Measurements from ENCODE around the gene ATXN8OS. TPM values are rescaled to one million over a fixed set of nuclear protein-coding genes. Genes with fewer than 3 reads are reported as not detected.
"Not testable (repeated sequence)": the region's sequence is repeated elsewhere in the genome, so short reads cannot be mapped to it uniquely, and the experiment has no call there.

ATXN8OS gene
- not detected in 2 replicates for total RNA-seq (2014; rRNA removed; shearing (Covaris generic))

DNA sequence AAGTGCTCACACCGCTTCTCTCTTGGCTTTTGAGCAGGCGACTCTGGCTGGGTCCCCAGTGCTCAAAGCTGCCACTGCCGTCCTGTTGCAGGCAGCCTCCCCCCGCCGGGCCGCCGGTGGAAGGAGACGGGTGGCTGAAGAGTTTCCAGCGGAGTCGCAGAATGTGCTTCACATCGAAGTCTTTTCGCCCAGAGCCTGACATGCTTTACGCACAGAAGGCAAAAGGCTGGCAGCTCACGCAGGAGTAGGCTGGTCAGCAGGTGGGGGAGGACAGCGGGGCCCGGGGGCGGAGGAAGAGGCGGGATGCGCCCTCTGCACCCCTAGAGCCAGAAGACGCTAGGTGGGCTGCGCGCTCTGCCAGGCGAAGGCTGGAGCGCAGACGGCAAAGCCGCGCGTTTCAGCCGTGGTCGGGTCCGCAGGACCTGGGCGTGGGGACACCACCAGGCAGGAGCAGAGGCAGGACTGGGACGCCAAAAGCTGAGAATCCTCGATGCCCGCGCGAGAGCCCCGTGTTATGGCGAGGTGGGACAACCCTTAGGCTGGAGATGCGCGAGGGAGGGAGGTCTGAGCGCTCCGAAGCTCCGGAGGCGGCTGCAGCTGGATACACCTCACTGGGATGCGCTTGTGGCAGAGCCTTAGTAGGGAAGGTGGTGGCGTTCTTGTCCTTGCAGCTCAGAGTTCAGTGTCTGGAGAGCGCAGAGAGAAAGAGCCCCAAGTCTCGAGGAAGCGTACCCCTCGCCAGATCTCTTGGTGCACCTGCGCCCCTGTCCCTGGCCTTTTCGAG, at the start of gene ATXN8OS:
TSS of gene ATXN8OS (plus strand) at position 329 of the 784 bp plus-strand sequence.
- Histone ChIP-seq H3K27me3 (ENCODE audit: control insufficient read depth, insufficient read depth, low read length) (peaks cover 40% of the 10 kb centered on the region), H3K36me3 (replicated peaks; ENCODE audit: control insufficient read depth, insufficient read depth, low read length) (no peaks in the 10 kb centered on the region), H3K4me3 (ENCODE audit: insufficient read depth, low read depth, low read length) (peak within 1 kb of the TSS; percentile 38)
- DNase-seq = peak; percentile 50

DNA sequence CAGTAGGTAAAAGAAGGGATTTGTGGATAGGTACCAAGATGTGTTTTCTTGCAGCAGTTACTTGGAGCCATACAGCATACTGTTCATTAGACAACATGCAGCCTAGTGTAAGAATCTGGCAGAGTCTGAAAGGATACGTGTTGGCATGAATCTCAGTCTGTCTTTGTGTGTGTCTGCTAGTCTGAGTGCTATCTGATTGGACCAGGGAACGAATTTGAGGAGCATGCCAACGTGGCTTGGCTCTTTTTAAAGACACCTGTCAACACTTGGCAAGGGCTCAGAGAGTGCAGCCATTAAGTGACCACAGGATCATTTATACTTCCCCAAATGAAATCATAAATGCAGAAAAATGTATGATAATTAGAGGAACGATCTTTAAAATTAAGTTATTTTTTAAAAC, 27.6 kb upstream of the ATXN8OS start:
- Histone ChIP-seq H3K4me3 (ENCODE audit: insufficient read depth, low read depth, low read length) (no peak overlapping the region), H3K27me3 (ENCODE audit: control insufficient read depth, insufficient read depth, low read length) (no peaks in the 10 kb centered on the region), H3K36me3 (replicated peaks; ENCODE audit: control insufficient read depth, insufficient read depth, low read length) (no peaks in the 10 kb centered on the region)
- DNase-seq = no peak

DNA sequence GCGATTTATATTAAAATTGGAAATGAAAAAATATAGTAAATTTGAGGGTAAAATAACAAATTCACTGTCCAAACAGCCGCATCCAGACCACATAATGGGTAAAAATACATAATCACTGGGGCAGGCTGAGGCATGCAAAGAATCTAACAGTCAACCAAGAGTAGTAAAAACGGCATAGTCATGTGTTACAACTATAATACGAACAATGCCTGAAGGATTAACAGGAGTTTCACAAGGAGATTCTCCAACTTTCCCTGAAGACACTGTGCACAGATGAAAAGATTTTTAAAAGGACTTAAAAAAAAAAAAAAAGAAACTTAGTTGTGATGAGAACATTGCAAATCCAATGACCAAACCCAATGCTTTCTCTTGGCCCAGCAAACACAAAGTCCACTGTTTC, 20.4 kb upstream of the ATXN8OS start:
- Histone ChIP-seq H3K27me3 (ENCODE audit: control insufficient read depth, insufficient read depth, low read length) (no peaks in the 10 kb centered on the region), H3K36me3 (replicated peaks; ENCODE audit: control insufficient read depth, insufficient read depth, low read length) (no peaks in the 10 kb centered on the region), H3K4me3 (ENCODE audit: insufficient read depth, low read depth, low read length) (no peak overlapping the region)
- DNase-seq = no peak

DNA sequence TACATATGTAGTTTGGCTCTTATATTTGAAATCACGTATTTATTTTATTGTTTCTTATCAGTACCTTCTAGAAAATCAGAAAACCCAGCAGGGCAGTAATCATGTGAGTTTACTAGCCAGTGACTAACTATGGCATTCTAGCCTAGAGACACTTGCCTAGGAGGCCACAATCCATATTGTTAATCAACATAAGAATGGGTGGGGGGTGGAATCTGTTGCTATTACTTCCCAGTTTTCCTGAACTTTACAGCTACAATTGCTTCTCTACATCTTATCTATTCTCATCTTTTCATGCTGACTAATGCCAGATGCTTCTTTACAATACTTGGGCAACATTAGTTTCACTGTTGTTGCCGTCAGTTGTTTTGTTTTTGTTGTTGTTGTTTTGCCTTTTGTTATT, 18.7 kb upstream of the ATXN8OS start:
- DNase-seq = peak; percentile 17
- Histone ChIP-seq H3K36me3 (replicated peaks; ENCODE audit: control insufficient read depth, insufficient read depth, low read length) (no peaks in the 10 kb centered on the region), H3K27me3 (ENCODE audit: control insufficient read depth, insufficient read depth, low read length) (no peaks in the 10 kb centered on the region), H3K4me3 (ENCODE audit: insufficient read depth, low read depth, low read length) (no peak overlapping the region)

DNA sequence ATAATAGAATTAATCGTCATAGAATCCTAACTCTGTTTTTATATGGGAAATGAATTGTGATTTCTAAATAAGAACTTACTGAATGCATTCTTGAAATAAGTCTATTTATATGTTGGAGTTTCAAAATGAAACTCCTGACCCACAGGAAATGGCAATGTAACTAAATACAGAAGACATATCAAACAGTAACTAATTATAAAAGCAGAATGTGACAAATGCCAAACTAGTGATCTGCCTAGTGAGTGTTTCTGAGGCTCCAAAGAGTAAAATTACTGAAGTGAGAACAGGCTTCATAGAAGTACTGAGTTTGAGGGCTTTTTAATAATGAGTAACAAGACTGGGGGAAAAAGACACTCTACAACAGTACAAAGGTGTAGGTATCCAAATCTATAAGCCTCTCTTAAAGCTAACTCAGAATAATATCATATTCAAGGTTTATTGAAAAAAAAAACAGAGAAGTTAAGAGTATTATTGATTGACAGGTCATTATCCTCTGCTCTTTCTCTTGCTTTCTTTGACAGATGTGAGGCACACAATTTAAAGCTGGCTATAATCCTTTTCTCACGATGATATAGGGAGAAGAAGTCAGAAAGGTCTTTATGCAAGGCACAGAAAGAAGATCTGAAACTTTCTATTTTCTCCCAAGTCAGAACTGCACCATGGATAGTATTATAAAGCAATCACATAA, 17.4 kb upstream of the ATXN8OS start:
- no peak for DNase-seq
- no peak overlapping the region for H3K4me3 ChIP-seq (ENCODE audit: insufficient read depth, low read depth, low read length)
- H3K27me3 ChIP-seq (ENCODE audit: control insufficient read depth, insufficient read depth, low read length) = no peaks in the 10 kb centered on the region
- no peaks in the 10 kb centered on the region for H3K36me3 ChIP-seq (replicated peaks; ENCODE audit: control insufficient read depth, insufficient read depth, low read length)

DNA sequence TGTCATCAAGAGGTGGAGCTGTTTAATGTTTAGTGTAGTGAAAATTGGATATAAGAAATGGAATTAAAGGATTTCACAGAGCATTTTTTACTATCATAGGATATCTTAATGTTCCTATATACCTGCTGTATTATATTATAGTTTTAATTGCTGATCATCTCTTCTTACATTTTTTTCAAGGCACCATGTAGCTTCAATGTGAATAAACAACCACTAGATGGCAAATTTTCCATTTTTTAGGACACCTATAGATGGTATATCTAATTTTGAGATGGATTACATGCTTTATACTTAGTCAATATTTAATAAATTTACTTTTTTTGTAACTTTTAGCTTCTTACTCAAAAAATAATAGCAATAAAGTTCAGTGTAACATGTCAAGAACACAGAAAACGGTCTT, 9.0 kb upstream of the ATXN8OS start:
- no peak for DNase-seq
- H3K27me3 ChIP-seq (ENCODE audit: control insufficient read depth, insufficient read depth, low read length) = no peaks in the 10 kb centered on the region

DNA sequence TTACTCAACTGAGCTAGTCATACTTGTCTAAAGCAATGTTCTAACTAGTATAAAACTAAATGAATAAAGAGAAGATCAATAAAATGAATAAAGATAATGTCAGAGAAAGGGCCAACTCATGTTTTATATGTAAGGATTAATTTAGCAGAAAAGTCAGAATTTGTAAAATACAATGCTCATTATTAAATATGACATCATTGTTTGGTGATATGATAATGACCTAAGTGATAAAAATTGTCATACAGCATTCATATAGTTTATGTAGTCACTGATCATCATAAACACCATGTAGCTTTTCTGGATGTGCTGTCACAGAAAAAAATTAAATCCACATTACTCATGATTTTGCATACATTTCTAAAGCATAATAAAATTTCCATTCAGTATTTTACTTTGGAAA, 3.1 kb upstream of the ATXN8OS start:
- no peak overlapping the region for H3K4me3 ChIP-seq (ENCODE audit: insufficient read depth, low read depth, low read length)
- H3K27me3 ChIP-seq (ENCODE audit: control insufficient read depth, insufficient read depth, low read length) = peaks cover 40% of the 10 kb centered on the region
- no peaks in the 10 kb centered on the region for H3K36me3 ChIP-seq (replicated peaks; ENCODE audit: control insufficient read depth, insufficient read depth, low read length)
- no peak for DNase-seq

More for the DNA sequence above, 9.0 kb upstream of the ATXN8OS start:
- no peaks in the 10 kb centered on the region for H3K36me3 ChIP-seq (replicated peaks; ENCODE audit: control insufficient read depth, insufficient read depth, low read length)
- H3K4me3 ChIP-seq (ENCODE audit: insufficient read depth, low read depth, low read length) = no peak overlapping the region

DNA sequence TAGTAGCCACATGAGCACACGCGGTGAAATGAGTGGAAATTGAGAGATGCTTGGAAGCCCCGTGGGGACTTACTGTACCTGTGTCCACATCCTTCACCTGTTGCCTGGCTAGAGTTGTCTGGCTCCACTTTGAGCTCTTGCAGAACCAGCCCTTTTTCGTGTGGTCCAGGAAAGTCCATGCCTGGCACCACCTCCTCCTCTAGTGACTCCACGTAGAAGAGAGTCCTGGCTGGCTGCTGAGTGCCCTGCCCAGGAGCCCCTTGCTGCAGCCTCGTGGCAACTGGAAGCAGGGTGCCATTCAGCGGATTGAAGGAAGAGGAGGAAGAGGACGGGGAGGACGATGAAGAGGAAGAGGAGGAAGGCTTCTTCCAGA, 515 bp upstream of the ATXN8OS start:
- Histone ChIP-seq H3K36me3 (replicated peaks; ENCODE audit: control insufficient read depth, insufficient read depth, low read length) (no peaks in the 10 kb centered on the region), H3K27me3 (ENCODE audit: control insufficient read depth, insufficient read depth, low read length) (peaks cover 40% of the 10 kb centered on the region), H3K4me3 (ENCODE audit: insufficient read depth, low read depth, low read length) (peak overlapping the region; percentile 38; the same call in 1 of the 2 replicates)
- DNase-seq = no peak

DNA sequence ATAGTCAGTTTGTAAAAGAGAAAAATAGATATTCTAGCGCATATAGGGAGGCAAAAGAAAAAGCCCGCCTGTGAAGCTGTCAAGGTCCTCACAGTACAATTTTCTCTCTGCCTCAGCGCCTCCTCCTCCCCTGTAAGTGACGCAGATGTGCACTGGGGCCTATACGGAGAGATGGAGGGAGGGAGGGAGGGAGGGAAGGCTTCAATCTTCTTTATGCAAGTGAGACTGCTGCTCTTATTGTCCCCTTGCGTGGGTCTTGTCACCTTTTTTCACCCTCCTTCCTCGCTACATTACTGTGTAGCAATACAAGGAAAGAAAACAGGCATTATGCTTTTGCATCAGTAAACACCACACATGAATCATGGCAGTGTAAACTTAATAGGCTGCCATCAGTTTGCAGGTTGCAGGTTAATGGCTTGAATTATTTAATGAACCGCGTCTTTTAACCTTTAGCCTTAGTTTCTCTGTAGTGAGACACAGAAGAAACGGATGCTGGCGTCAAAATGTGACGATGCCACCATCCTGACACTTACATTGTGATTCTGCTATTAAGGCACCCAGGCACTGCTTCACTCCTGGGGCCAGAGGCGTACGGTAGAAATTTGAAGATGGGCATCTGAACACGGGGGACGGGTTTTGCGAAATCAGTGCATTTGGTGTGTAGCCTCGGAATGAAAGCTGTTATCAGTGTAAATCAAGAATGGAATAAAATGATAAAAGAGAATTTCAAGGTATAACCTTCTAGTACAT, 905 bp downstream of the ATXN8OS start, which contains the start of gene KLHL1:
TSS of gene KLHL1 (minus strand) at position 97 of the 750 bp plus-strand sequence. CDS start 753 bp downstream, outside the sequence.
- peaks cover 40% of the 10 kb centered on the region for H3K27me3 ChIP-seq (ENCODE audit: control insufficient read depth, insufficient read depth, low read length)

DNA sequence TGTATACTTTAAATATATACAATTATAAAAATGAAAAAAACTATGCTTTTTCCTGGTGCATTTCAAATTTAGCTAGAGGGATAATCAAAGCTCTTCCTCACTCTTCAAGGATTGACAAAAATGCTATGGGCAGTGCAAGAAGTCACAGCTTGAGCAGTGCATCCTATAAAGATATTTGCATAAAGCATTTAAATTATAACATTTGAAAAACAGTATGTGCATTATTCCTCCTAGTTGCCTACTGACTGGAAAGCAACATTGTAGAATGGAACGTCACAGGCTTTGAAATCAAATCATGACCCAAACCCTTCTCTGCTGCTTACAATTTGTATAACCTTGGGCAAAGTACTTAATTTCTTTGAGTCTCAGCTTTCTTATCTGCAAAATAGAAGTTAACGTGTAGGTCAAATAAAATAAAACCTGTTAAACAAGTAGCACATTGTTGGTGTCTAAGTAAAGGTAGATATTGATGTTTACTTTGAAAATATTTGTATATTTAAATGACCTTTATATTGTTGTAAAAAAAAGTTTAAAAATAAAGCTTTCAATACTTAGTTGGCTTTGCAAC, 9.8 kb downstream of the ATXN8OS start:
- Histone ChIP-seq H3K36me3 (replicated peaks; ENCODE audit: control insufficient read depth, insufficient read depth, low read length) (no peaks in the 10 kb centered on the region), H3K27me3 (ENCODE audit: control insufficient read depth, insufficient read depth, low read length) (no peaks in the 10 kb centered on the region), H3K4me3 (ENCODE audit: insufficient read depth, low read depth, low read length) (no peak overlapping the region)
- no peak for DNase-seq

More for the DNA sequence above, 905 bp downstream of the ATXN8OS start, which contains the start of gene KLHL1:
- peak; percentile 2 for DNase-seq
- Histone ChIP-seq H3K36me3 (replicated peaks; ENCODE audit: control insufficient read depth, insufficient read depth, low read length) (no peaks in the 10 kb centered on the region), H3K4me3 (ENCODE audit: insufficient read depth, low read depth, low read length) (peak within 1 kb of the TSS; percentile 38)

DNA sequence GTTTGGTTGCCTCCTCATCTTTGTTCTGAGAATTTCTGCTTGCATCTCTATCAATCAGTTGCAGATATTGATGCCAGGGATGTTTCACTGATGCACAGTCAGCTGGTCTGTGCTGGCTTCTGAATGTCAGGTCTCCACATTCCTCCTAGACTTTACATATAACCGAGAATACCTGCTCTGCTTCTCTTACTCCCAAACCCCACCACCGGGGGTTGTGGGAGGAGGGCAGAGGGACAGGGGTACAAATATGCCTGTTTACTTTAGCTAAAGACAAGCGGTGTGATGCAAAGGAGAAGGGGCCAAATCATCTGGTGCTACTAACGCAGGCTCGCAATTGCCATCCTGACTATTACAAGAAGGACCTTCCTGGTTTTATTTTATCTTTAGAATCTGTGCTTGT, 18.1 kb downstream of the ATXN8OS start:
- H3K4me3 ChIP-seq (ENCODE audit: insufficient read depth, low read depth, low read length) = no peak overlapping the region
- H3K27me3 ChIP-seq (ENCODE audit: control insufficient read depth, insufficient read depth, low read length) = no peaks in the 10 kb centered on the region
- H3K36me3 ChIP-seq (replicated peaks; ENCODE audit: control insufficient read depth, insufficient read depth, low read length) = no peaks in the 10 kb centered on the region
- peak; percentile 2 for DNase-seq

DNA sequence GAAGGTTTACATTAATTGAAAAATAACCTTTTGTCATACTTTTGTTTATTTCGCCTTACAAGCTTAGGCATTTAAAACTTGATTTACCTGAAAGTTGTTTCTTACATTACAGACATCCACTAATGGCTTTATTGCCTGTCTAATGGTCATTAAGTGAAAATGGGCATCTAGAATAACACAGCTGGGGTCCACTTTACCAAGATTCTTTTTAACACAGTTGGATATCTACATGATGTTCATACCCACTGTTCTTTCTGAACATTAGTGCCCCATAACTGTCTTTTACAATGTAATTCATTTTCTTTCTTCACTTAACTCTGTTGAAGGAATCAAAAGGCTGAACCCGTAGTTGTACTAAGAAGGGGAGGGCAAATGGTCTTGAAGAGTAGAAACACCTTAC, 20.5 kb downstream of the ATXN8OS start:
- no peak for DNase-seq
- Histone ChIP-seq H3K27me3 (ENCODE audit: control insufficient read depth, insufficient read depth, low read length) (no peaks in the 10 kb centered on the region), H3K36me3 (replicated peaks; ENCODE audit: control insufficient read depth, insufficient read depth, low read length) (no peaks in the 10 kb centered on the region), H3K4me3 (ENCODE audit: insufficient read depth, low read depth, low read length) (no peak overlapping the region)

DNA sequence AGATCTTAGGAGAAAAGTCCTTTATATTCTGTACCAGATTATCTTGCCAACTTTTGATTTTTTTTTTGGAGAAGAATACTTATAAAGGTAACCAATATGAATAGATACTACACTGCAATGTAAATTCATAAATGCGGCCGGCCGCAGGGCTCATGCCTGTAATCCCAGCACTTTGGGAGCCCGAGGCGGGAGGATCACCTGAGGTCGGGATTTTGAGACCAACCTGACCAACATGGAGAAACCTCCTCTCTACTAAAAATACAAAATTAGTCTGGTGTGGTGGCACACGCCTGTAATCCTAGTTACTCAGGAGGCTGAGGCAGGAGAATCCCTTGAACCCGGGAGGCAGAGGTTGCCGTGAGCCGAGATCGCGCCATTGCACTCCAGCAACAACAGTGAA, 35.0 kb downstream of the ATXN8OS start:
- not testable (repeated sequence) for H3K36me3 ChIP-seq (replicated peaks; ENCODE audit: control insufficient read depth, insufficient read depth, low read length); H3K27me3 ChIP-seq (ENCODE audit: control insufficient read depth, insufficient read depth, low read length); H3K4me3 ChIP-seq (ENCODE audit: insufficient read depth, low read depth, low read length); DNase-seq

DNA sequence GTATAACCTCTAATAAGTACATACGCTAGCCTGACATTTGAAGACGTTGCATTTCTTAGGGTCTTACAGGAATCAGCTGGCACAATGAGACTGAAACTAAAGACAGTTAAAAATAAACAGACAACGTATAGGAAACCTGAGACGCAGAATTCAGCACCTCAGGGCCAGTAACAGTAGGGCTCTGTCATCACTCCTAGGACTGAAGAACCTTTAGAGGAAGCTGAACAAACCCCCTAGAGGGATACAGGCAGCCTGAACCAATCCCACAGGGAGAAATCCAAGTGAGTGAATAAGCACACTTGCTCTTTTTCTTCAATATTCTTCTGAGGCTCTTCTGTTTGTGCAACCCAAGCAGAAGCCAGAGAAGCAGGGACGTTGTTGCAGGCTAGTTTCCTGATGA, 54.5 kb downstream of the ATXN8OS start:
- DNase-seq = peak; percentile 24
- H3K27me3 ChIP-seq (ENCODE audit: control insufficient read depth, insufficient read depth, low read length) = no peaks in the 10 kb centered on the region
- H3K36me3 ChIP-seq (replicated peaks; ENCODE audit: control insufficient read depth, insufficient read depth, low read length) = no peaks in the 10 kb centered on the region
- H3K4me3 ChIP-seq (ENCODE audit: insufficient read depth, low read depth, low read length) = no peak overlapping the region
